ENCODE data around the gene USP32. TPM values are rescaled to one million over a fixed set of nuclear protein-coding genes. Genes with fewer than 3 reads are reported as not detected.

USP32 gene
- total RNA-seq, 1 donor from 2014 or later = 39.1 TPM

DNA sequence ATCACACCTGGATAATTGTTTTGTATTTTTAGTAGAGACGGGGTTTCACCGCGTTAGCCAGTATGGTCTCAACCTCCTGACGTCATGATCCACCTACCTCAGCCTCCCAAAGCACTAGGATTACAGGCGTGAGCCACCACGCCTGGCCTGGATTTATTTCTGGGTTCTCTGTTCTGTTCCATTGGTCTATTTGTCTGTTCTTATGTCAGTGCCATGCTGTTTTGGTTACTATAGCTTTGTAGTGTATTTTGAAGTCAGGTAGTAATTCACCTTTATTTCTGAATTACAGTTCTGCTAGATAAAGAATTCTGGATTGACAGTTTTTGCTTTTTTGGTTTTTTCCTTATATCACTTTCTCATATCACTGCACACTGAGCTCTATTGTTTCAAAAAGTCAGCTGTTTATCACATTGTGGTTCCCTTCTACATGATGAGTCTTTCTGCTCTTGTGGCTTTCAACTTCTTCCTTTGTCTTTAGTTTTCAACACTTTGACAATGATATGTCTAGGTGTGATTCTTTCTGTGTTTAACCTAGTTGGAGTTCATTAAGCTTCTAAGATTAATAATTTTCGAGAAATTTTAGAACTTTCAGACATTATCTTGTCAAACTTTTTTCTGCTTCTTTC lies 144.0 kb downstream of the USP32 start:
- Mint-ChIP-seq H3K4me3 (no peak overlapping the region), H3K27ac (no peak overlapping the region), H3K9me3 (peaks cover 4% of the 10 kb centered on the region), H3K36me3 (peaks cover 27% of the 10 kb centered on the region), H3K4me1 (ENCODE audit: unreplicated experiment) (no peaks in the 10 kb centered on the region), H3K27me3 (no peaks in the 10 kb centered on the region)
- TF ChIP-seq, protein P1, sequence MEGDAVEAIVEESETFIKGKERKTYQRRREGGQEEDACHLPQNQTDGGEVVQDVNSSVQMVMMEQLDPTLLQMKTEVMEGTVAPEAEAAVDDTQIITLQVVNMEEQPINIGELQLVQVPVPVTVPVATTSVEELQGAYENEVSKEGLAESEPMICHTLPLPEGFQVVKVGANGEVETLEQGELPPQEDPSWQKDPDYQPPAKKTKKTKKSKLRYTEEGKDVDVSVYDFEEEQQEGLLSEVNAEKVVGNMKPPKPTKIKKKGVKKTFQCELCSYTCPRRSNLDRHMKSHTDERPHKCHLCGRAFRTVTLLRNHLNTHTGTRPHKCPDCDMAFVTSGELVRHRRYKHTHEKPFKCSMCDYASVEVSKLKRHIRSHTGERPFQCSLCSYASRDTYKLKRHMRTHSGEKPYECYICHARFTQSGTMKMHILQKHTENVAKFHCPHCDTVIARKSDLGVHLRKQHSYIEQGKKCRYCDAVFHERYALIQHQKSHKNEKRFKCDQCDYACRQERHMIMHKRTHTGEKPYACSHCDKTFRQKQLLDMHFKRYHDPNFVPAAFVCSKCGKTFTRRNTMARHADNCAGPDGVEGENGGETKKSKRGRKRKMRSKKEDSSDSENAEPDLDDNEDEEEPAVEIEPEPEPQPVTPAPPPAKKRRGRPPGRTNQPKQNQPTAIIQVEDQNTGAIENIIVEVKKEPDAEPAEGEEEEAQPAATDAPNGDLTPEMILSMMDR (conservative IDR thresholded peaks at IDR 0.05) = no peak
- no peak for DNase-seq (ENCODE audit: extremely low spot score, unreplicated experiment)

DNA sequence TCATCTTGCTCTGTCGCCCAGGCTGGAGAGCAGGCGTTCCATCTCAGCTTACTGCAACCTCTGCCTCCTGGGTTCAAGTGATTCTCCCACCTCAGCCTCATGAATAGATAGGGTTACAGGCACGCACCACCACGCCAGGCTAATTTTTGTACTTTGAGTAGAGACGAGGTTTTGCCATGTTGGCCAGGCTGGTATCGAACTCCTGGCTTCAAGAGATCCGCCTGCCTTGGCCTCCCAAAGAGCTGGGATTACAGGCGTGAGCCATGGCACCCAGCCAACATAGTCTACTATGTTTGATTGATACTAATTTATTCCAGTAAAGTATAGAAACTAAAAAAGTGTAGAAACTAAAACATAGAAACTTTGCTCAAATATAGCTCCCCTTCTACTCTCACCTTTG lies 147.3 kb downstream of the USP32 start:
- peaks cover 4% of the 10 kb centered on the region for H3K9me3 Mint-ChIP-seq
- no peaks in the 10 kb centered on the region for H3K27me3 Mint-ChIP-seq
- no peaks in the 10 kb centered on the region for H3K4me1 Mint-ChIP-seq (ENCODE audit: unreplicated experiment)
- H3K36me3 Mint-ChIP-seq = peaks cover 32% of the 10 kb centered on the region
- H3K4me3 Mint-ChIP-seq = no peak overlapping the region
- TF ChIP-seq, protein P1 (conservative IDR thresholded peaks at IDR 0.05) = no peak
- no peak overlapping the region for H3K27ac Mint-ChIP-seq
- DNase-seq (ENCODE audit: extremely low spot score, unreplicated experiment) = no peak

DNA sequence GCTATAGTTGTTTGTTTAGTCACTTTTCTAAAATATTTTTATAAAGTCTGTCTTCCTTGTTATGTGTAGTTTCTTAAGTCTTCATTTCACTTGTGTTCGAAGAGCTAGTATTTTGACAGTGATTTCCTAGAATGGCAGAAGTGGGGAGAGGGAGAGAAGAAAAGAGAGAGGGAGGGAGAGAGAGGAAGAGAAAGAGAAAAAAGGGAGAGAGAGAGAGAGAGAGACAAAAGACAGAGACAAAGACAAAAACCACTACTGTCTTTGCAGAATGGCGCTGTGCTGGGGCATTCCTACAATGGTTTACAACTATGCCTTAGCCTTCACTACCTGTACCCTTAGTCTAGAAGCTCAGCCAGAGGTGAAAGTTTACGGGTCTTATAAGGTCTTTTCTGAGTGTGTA lies 151.6 kb downstream of the USP32 start:
- no peak for DNase-seq (ENCODE audit: extremely low spot score, unreplicated experiment)
- Mint-ChIP-seq H3K36me3 (peaks cover 11% of the 10 kb centered on the region), H3K27ac (no peak overlapping the region), H3K27me3 (no peaks in the 10 kb centered on the region), H3K4me1 (ENCODE audit: unreplicated experiment) (no peaks in the 10 kb centered on the region), H3K4me3 (no peak overlapping the region), H3K9me3 (no peaks in the 10 kb centered on the region)
- TF ChIP-seq, protein P1 (conservative IDR thresholded peaks at IDR 0.05) = no peak

- Mint-ChIP-seq H3K27me3 (no peaks in the 10 kb centered on the region), H3K27ac (no peak overlapping the region), H3K36me3 (peaks cover 12% of the 10 kb centered on the region), H3K4me1 (ENCODE audit: unreplicated experiment) (no peaks in the 10 kb centered on the region), H3K9me3 (no peaks in the 10 kb centered on the region), H3K4me3 (no peak overlapping the region)
- no peak for DNase-seq (ENCODE audit: extremely low spot score, unreplicated experiment)
- TF ChIP-seq, protein P1 (conservative IDR thresholded peaks at IDR 0.05) = no peak
Measured at GRCh38 chr17:60231691-60232090, 160.2 kb downstream of the USP32 start.

DNA sequence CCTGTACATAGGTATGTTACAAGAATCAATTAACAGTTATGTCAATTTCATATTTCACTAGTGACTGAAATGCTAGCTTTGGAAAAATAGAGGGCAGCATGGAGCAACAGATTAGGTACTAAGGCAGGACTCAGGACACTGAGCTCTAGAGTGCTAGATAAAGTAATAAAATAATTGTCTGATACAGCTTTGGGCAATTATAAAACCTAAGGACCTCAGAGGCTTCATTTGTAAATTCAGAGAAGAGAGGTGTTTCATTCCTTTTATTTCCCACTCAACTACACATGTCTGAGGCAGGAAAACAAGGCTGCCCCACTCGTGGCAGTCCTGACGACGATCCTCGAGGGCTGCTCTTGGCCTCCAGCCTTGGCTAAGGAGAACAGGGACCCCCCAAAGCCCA lies 160.7 kb downstream of the USP32 start:
- H3K27ac Mint-ChIP-seq = no peak overlapping the region
- no peaks in the 10 kb centered on the region for H3K27me3 Mint-ChIP-seq
- TF ChIP-seq, protein P1 (conservative IDR thresholded peaks at IDR 0.05) = peak; percentile 55
- H3K9me3 Mint-ChIP-seq = no peaks in the 10 kb centered on the region
- H3K36me3 Mint-ChIP-seq = peaks cover 12% of the 10 kb centered on the region
- H3K4me1 Mint-ChIP-seq (ENCODE audit: unreplicated experiment) = no peaks in the 10 kb centered on the region
- DNase-seq (ENCODE audit: extremely low spot score, unreplicated experiment) = no peak
- H3K4me3 Mint-ChIP-seq = no peak overlapping the region

DNA sequence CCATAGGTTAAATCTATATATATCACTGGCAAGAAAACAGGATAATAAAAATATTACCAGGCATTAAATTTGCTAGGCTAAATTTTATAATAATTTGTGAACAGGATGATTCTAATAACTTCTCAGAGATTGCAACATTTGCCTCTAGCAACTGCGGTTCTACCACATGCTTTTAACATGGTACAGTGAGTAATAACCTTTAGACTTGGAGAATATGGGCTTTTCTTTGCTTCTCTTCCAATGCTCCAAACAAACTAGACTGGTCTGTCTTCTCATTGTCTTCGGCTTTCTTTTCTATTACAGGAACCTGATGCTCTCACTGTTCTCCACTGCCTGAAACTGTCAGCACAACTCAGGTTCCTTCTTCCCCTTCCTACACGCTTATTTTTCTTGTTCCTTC lies 161.6 kb downstream of the USP32 start:
- Mint-ChIP-seq H3K9me3 (no peaks in the 10 kb centered on the region), H3K36me3 (peaks cover 7% of the 10 kb centered on the region), H3K4me1 (ENCODE audit: unreplicated experiment) (no peaks in the 10 kb centered on the region), H3K27me3 (no peaks in the 10 kb centered on the region), H3K27ac (no peak overlapping the region), H3K4me3 (no peak overlapping the region)
- DNase-seq (ENCODE audit: extremely low spot score, unreplicated experiment) = no peak
- TF ChIP-seq, protein P1 (conservative IDR thresholded peaks at IDR 0.05) = no peak
